Right renal pelvis (tissue), 4 donors: ENCODE results near the gene SLC2A11. TPM values are rescaled to one million over a fixed set of nuclear protein-coding genes. Genes with fewer than 3 reads are reported as not detected.

ENCODE experiments used
- polyA plus RNA-seq, 4 donors: library from polyadenylated mRNA; unstranded; fragments of 120-200 nt; gene quantifications; one replicate each; pipeline ENCODE4 v1.2.1, GENCODE V29; 2013; ENCODE audit not compliant: insufficient read length in 4 of 4

The SLC2A11 gene
- polyA plus RNA-seq, 4 donors: 24.9 to 32.9 (median 27.7) TPM

Other genes starting within 250 kb of the SLC2A11 start
- gene DRICH1, start 225.6 kb upstream of the SLC2A11 start, polyA plus RNA-seq: 1 to 10 TPM; 1.1 to 2.8 (median 2.3) TPM
- 1 to 10 TPM; 1.8 to 3.1 (median 2.1) TPM for gene RGL4, start 166.9 kb upstream of the SLC2A11 start, polyA plus RNA-seq
- 1 to 10 TPM; 5.0 to 5.8 (median 5.5) TPM for gene ZNF70, start 106.8 kb upstream of the SLC2A11 start, polyA plus RNA-seq
- gene VPREB3, start 103.5 kb upstream of the SLC2A11 start, polyA plus RNA-seq: 1 to 10 TPM in 1 of 4 donors, under 1 TPM in 3; 0.69 to 1.3 (median 0.78) TPM
- gene C22orf15, start 94.9 kb upstream of the SLC2A11 start, polyA plus RNA-seq: 1 to 10 TPM; 2.3 to 3.5 (median 2.5) TPM
- gene CHCHD10, start 89.9 kb upstream of the SLC2A11 start, polyA plus RNA-seq: 10 to 100 TPM; 79.3 to 96.3 (median 83.1) TPM
- gene MMP11, start 85.0 kb upstream of the SLC2A11 start, polyA plus RNA-seq: 10 to 100 TPM; 12.1 to 25.4 (median 19.8) TPM
- 100 to 1,000 TPM; 193 to 206 (median 194) TPM for gene SMARCB1, start 70.9 kb upstream of the SLC2A11 start, polyA plus RNA-seq
- gene DERL3, start 18.9 kb upstream of the SLC2A11 start, polyA plus RNA-seq: 1 to 10 TPM; 3.6 to 6.1 (median 4.7) TPM
- 100 to 1,000 TPM; 174 to 366 (median 191) TPM for gene MIF, start 36.5 kb downstream of the SLC2A11 start, polyA plus RNA-seq
- gene GSTT2B, start 103.3 kb downstream of the SLC2A11 start, polyA plus RNA-seq: 10 to 100 TPM in 2 of 4 donors, 1 to 10 TPM in 2; 4.5 to 22.4 (median 12.6) TPM
- gene DDTL, start 109.0 kb downstream of the SLC2A11 start, polyA plus RNA-seq: 1 to 10 TPM; 6.3 to 7.9 (median 6.9) TPM
- 10 to 100 TPM; 59.3 to 95.8 (median 66.4) TPM for gene DDT, start 116.6 kb downstream of the SLC2A11 start, polyA plus RNA-seq
- gene GSTT2, start 122.3 kb downstream of the SLC2A11 start, polyA plus RNA-seq: 1 to 10 TPM in 2 of 4 donors, under 1 TPM in 2; 0.61 to 2.6 (median 1.3) TPM
- under 1 TPM in 1 of 4 donors, not detected in 3; 0.04 TPM for gene GSTT4, start 147.6 kb downstream of the SLC2A11 start, polyA plus RNA-seq
- 10 to 100 TPM; 42.2 to 53.3 (median 51.1) TPM for gene CABIN1, start 153.4 kb downstream of the SLC2A11 start, polyA plus RNA-seq